GM20000 (cell line): Measurements from ENCODE around the gene BPIFB1.

ENCODE experiments used
- DNase-seq: peaks from one replicate; pipeline ENCODE4 v3.0.0; 2012; ENCODE audit warnings: low spot score
- TF ChIP-seq, protein P1 (sequence below): IDR thresholded peaks from 2 replicates; pipeline ENCODE4 v1.5.1; 2012; ENCODE audit warnings: mild to moderate bottlenecking, control low read depth; ENCODE audit errors: extremely low read depth, missing control alignments

The BPIFB1 gene

DNA sequence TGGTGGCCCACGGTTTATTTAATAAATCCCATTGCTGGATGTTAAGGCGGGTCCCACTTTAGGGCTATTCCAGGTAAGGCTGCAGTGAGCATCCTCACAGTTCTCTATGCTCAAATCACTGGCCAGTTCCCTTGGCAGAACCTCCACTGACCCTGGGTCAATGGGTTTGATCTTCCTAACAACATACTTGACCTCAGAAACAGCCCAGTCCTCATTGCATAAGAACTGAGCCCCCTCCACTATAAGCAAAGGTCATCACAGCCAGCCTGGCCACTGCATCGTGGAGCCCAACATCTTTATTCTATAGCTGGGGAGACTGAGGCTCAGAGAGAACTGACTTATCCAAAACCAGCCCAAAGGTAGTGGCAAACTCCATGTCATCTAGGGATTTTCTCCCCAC is 4.3 kb upstream of the BPIFB1 start:
- TF ChIP-seq, protein P1, sequence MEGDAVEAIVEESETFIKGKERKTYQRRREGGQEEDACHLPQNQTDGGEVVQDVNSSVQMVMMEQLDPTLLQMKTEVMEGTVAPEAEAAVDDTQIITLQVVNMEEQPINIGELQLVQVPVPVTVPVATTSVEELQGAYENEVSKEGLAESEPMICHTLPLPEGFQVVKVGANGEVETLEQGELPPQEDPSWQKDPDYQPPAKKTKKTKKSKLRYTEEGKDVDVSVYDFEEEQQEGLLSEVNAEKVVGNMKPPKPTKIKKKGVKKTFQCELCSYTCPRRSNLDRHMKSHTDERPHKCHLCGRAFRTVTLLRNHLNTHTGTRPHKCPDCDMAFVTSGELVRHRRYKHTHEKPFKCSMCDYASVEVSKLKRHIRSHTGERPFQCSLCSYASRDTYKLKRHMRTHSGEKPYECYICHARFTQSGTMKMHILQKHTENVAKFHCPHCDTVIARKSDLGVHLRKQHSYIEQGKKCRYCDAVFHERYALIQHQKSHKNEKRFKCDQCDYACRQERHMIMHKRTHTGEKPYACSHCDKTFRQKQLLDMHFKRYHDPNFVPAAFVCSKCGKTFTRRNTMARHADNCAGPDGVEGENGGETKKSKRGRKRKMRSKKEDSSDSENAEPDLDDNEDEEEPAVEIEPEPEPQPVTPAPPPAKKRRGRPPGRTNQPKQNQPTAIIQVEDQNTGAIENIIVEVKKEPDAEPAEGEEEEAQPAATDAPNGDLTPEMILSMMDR, result no peak
- DNase-seq, result no peak

DNA sequence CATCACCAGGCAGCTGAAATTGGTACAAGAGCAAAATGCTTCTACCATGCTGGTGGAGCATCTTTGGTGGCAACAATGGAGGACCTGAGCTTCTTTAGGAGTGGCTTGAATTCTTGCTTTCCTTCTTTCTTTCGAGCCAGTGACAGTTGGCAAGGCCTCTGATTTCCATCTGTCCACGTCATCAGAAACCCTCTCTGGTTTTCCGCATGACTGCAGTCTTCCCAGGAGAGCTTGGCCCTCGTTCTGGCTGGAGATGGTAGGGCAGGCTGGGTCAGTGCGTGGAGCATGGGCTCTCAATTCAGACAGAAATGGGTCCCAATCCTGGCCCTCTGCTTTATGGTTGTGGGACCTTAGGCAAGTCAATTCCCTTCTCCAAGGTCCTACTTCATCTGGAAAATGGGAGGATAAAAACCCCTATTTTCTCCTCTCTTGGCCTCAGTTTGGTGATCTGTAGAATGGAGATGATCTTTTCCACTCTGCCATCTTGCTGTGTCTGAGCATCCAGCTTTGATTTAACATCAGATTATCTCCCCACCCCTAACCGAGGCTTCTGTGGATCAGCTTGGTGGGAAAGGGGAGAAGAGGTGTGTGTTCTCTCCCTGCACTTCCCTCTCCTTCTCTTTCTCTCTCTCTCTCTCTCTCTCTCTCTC is 3.6 kb upstream of the BPIFB1 start:
- TF ChIP-seq, protein P1, result no peak
- no peak for DNase-seq

DNA sequence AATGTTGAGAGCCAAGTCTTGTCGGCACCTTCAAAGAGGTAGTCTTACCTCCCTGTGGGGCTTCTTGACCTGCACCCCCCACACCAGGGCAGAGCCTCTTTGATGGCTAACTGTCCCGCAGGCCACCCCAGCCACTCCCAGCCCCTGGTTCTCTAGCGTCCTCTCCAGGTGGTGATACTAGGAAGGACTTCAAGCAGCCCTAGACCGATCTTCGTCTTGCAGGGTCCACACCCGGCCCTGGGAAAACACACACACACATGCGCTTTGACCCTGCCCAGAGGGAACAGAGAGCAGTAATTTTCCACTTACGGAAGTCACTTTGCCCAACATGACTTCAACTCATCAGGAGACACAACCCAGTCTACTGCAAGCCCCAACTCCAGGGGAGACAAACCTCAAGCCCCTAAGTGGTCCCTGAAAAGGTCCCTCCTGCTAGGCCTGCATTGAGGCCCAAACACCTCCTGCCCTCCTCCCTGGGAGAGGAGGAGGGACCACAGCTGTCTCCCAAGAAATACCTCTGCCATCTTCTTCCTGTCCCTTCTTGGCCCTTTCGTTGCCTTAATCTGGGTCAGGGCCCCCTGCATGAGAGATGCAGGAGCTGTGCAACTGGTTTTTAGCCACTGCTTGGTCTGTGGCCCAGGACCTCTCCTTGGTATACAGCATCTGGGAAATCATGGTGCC is 2.9 kb upstream of the BPIFB1 start:
- DNase-seq, result no peak
- TF ChIP-seq, protein P1, result no peak

DNA sequence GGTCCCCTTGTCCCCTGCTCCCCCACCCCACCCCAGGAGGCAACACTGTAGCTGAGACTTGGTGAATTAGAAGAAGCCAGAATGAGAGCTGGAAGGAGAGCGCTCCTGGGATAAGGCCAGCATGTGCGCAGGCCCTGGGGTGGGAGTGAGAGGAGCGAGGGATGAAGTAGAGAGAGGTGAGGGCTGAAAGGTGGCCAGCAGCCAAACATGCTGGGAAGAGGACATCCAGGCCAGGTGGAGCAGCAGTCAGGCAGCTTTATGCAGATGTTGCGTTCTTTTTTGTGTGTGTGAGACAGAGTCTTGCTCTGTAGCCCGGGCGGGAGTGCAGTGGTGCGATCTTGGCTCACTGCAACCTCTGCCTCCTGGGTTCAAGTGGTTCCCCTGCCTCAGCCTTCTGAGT is 2.2 kb upstream of the BPIFB1 start:
- TF ChIP-seq, protein P1, result no peak
- no peak for DNase-seq

DNA sequence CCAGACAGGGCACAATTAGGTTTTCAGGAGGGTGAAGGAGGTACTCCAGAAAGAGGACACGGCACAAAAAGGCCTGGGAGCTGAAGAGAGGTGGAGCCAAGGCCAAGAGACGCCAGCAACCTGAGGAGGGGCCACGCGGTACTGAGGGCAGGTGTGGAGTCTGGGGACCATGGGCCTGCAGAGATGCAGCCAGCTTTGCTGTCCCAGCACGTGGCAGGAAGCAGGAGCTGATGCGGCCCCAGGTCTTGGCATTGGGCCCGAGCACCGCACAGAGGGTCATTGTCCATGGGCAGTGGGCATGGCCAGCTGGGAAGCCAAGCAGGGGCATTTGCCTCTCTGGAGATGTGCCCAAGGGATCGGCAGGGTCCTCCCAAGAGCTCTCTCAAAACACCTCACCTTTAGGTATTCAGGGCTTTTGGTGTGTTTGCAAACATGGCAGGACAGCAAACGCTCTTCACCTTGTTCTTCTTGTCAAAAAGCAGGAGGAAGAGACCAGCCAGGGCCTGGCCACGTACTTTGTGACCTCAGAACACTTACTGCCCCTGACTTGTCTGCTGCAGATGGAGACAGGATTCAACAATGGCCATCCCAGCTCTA is 1.4 kb upstream of the BPIFB1 start:
- TF ChIP-seq, protein P1, result no peak
- no peak for DNase-seq

DNA sequence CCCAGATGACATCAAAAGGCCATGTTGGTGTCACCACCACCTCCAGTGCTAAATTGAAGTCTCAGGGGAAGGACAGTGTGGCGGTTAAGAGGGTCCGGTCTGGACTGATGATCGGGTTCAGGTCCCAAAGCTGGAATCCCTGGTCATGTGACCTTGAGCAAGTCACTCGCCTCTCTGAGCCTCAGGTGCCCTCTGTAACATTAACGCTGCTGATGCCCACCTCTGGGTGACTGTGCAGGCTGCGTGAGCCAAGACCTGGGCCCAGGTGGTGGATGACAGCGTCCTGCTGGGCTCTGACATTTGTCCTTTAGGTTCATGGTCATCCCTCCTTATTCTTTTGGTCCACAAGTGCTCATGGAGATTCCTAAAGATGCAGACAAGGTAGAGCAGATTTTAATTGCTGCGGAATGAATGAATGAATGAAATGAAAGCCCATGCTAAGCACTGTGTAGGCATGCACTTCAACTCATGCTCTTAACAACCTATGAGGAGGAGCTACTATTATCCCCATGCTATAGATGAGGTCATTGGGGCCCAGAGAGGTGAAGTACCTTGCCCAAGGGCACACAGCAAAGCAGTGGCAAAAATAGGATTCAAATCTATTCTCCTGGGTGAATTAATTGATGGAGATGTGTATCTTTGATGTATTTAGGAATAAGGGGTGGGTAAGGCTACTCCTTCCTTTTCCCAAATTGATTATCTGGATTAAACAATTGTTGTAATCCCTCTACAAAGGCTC is 649 bp upstream of the BPIFB1 start:
- TF ChIP-seq, protein P1, result no peak
- DNase-seq, result no peak

DNA sequence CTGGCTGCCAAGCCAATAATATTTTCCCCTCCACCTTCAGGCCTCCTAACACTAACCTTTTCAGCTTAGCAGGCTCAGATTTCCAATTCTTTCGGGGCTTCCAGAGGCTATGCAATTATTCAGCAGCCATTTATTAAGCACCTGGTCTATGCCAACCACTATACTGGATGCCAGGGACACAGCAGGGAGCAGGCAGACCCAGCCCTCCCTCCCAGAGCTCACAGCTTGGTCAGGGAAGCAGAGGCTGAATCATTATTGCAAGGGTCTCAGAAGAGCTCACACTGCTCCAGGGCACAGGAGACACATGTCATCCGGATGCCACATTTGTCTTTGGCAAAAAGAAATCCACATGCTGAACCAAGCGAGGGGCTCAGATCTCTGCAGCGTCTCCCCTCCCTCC is 1.3 kb downstream of the BPIFB1 start:
- TF ChIP-seq, protein P1, result no peak
- DNase-seq, result no peak
